ACHN (cell line): ENCODE results near the gene ACD.

ENCODE experiments used
- DNase-seq: peaks from one replicate; pipeline ENCODE4 v3.0.0-alpha.2; 2015
- in situ Hi-C: cut with HindIII; loops from 2 replicates; pipeline ENCODE4 v1.10.0; 2017; ENCODE audit warnings: low sequenced_read_pairs, low pct_ligation_motif_present, low pct_unique_long_range_greater_than_20kb

ACD gene

GRCh38 chr16:67677712-67678111 is 17.7 kb upstream of the ACD start:
- in situ Hi-C loops: no loop called here
- DNase-seq: no peak

- DNase-seq: no peak
- in situ Hi-C loops: no loop called here
Measured at GRCh38 chr16:67676939-67677338, 16.9 kb upstream of the ACD start.

- in situ Hi-C loops: no loop called here
- no peak for DNase-seq
Measured at GRCh38 chr16:67676516-67676915, 16.5 kb upstream of the ACD start.

GRCh38 chr16:67675999-67676398 is 15.9 kb upstream of the ACD start:
- in situ Hi-C loops: no loop called here

GRCh38 chr16:67675579-67675935 is 15.5 kb upstream of the ACD start:
- in situ Hi-C loops: no loop called here
- no peak for DNase-seq

More at GRCh38 chr16:67675999-67676398, 15.9 kb upstream of the ACD start:
- DNase-seq: no peak

- in situ Hi-C loops: no loop called here
- DNase-seq: no peak
Measured at GRCh38 chr16:67674851-67675578, 15.0 kb upstream of the ACD start.

- in situ Hi-C loops: no loop called here
Measured at GRCh38 chr16:67673712-67674580, 13.9 kb upstream of the ACD start.

GRCh38 chr16:67672739-67673662 is 12.9 kb upstream of the ACD start:
- peak; percentile 79 for DNase-seq
- in situ Hi-C loops: no loop called here

More at GRCh38 chr16:67673712-67674580, 13.9 kb upstream of the ACD start:
- no peak for DNase-seq

GRCh38 chr16:67672306-67672705 is 12.2 kb upstream of the ACD start:
- in situ Hi-C loops: no loop called here
- DNase-seq: no peak

GRCh38 chr16:67669499-67670101 is 9.5 kb upstream of the ACD start:
- in situ Hi-C loops: no loop called here
- DNase-seq: no peak

- in situ Hi-C loops: no loop called here
Measured at GRCh38 chr16:67668495-67669157, 8.6 kb upstream of the ACD start.

GRCh38 chr16:67667817-67668494 is 7.9 kb upstream of the ACD start:
- in situ Hi-C loops: no loop called here
- peak; percentile 97 for DNase-seq

More at GRCh38 chr16:67668495-67669157, 8.6 kb upstream of the ACD start:
- DNase-seq: no peak

- no peak for DNase-seq
- in situ Hi-C loops: no loop called here
Measured at GRCh38 chr16:67667453-67667816, 7.4 kb upstream of the ACD start.

- in situ Hi-C loops: no loop called here
- DNase-seq: peak; percentile 82
Measured at GRCh38 chr16:67666559-67667452, 6.7 kb upstream of the ACD start, which contains the start of the genes C16orf86 and ENKD1. C16orf86 (plus strand) TSS chr16:67666814; CDS start chr16:67666971, 157 bp downstream. ENKD1 (minus strand) TSS chr16:67666750; CDS start chr16:67666442, 308 bp downstream.

- in situ Hi-C loops: no loop called here
- peak; percentile 61 for DNase-seq
Measured at GRCh38 chr16:67666032-67666551, 6.0 kb upstream of the ACD start.

GRCh38 chr16:67665598-67665997 is 5.5 kb upstream of the ACD start:
- DNase-seq: no peak
- in situ Hi-C loops: no loop called here
